ENCODE data around the gene DNAH8.

GRCh38 chr6:39004801-39005200 lies 289.7 kb downstream of the DNAH8 start:
- TF ChIP-seq CTCF (IDR thresholded peaks at IDR 0.05; ENCODE audit: extremely low read depth in 1 of 2, insufficient read depth in 1 of 2, low read depth in 1 of 2, low read length in 2 of 2) = no peak
- no peak for TF ChIP-seq MAX (IDR thresholded peaks at IDR 0.05; ENCODE audit: insufficient read depth, insufficient read length)
- TF ChIP-seq POLR2AphosphoS5 (IDR thresholded peaks at IDR 0.05; ENCODE audit: insufficient read depth, low read depth, low read length) = no peak
- no peak for TF ChIP-seq EZH2 (IDR thresholded peaks at IDR 0.05; ENCODE audit: borderline replicate concordance, low read depth, low read length, severe bottlenecking)
- TF ChIP-seq POLR2A (IDR thresholded peaks at IDR 0.05; ENCODE audit: low read depth, low read length) = no peak
- TF ChIP-seq GATA2 (IDR thresholded peaks at IDR 0.05; ENCODE audit: insufficient read depth, insufficient read length, low read depth, low read length) = no peak
- no peak for TF ChIP-seq JUN (IDR thresholded peaks at IDR 0.05; ENCODE audit: borderline replicate concordance, insufficient read depth, insufficient read length, low read depth)
- TF ChIP-seq MYC (IDR thresholded peaks at IDR 0.05; ENCODE audit: low read depth, low read length) = no peak
- no peak for TF ChIP-seq FOS (IDR thresholded peaks at IDR 0.05; ENCODE audit: borderline replicate concordance, insufficient read depth, low read length)
